ENCODE measurements around the gene HPCAL1. TPM values are rescaled to one million over a fixed set of nuclear protein-coding genes. Genes with fewer than 3 reads are reported as not detected.

The HPCAL1 gene
- total RNA-seq, 2 donors from 2014 or later = 22.5 to 203 TPM

DNA sequence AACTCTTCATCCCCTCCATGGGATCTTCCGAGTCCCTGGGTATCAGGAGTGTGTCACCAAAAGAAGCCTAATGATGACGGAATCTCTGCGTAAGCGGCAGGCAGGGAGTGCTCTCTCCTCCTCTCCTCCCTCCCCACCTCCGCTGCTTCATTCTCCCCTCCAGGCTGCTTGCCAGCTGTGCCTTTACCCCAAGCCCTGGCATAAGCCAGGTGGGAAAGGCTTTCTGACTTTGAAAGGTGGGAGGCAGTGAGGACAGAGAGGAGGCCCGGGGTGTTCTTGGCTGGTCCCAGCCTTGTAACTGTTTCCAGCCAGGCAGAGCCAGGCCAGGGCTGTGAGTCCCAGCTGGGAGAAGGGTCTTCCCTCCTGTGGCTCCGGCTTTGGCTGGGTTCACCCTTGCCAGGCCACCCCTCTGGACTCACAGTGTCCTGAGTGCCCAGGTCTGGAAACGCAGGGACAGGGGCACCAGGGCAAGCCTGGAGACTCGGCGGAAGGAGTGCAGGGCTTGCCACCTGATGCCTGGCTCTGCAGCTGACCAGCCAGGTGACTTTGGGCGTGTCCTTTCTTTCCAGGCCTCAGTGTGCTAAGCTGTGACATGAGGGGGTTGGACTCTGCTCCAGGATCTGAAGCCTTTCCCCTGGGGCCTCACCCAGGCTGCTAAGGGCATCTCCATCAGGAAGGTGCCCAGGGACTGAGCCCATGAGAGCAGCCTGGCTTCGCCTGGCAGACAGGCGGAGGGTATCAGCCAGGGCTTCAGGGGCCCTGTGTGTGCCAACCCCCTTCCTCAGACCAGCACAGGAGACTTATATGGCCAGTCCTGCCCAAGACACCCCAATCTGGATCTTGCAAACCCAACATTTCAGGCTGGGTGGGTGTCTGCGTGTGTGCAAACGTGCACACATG lies 32.7 kb upstream of the HPCAL1 start:
- H3K27me3 ChIP-seq (replicated peaks; ENCODE audit: insufficient read depth) = no peaks in the 10 kb centered on the region
- TF ChIP-seq POLR2A (IDR thresholded peaks at IDR 0.05) (no peak), POLR2AphosphoS5 (IDR thresholded peaks at IDR 0.05) (no peak)
- TF ChIP-seq, protein P1, sequence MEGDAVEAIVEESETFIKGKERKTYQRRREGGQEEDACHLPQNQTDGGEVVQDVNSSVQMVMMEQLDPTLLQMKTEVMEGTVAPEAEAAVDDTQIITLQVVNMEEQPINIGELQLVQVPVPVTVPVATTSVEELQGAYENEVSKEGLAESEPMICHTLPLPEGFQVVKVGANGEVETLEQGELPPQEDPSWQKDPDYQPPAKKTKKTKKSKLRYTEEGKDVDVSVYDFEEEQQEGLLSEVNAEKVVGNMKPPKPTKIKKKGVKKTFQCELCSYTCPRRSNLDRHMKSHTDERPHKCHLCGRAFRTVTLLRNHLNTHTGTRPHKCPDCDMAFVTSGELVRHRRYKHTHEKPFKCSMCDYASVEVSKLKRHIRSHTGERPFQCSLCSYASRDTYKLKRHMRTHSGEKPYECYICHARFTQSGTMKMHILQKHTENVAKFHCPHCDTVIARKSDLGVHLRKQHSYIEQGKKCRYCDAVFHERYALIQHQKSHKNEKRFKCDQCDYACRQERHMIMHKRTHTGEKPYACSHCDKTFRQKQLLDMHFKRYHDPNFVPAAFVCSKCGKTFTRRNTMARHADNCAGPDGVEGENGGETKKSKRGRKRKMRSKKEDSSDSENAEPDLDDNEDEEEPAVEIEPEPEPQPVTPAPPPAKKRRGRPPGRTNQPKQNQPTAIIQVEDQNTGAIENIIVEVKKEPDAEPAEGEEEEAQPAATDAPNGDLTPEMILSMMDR (IDR thresholded peaks at IDR 0.05) = no peak
- no peaks in the 10 kb centered on the region for H3K9me3 ChIP-seq
- no peak overlapping the region for H3K4me3 ChIP-seq
- no peaks in the 10 kb centered on the region for H3K36me3 ChIP-seq
- no peak overlapping the region for H3K27ac ChIP-seq
- no peaks in the 10 kb centered on the region for H3K4me1 ChIP-seq (replicated peaks)
- 92% methylated on average over 15 of the region's 15 CpGs for WGBS
- DNase-seq (ENCODE audit: low spot score) = no peak
- intact Hi-C loops (cut with DNase I) = no loop called here

DNA sequence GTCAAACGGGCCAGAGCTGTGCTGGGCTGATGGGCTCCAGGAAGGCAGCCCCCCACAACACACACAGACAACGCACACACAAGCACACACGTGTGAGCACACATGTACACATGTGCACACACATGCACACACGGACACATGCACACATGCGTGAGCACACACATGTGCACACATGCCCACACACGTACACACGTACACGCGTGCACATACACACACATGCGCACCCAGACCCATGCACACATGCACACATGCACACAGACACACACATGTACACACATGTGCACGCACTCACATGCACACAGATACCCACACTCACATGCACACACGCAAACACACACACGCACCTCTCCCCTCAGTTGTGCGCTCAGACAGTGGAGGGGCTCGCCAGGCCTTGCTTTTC lies 31.2 kb upstream of the HPCAL1 start:
- no peaks in the 10 kb centered on the region for H3K27me3 ChIP-seq (replicated peaks; ENCODE audit: insufficient read depth)
- intact Hi-C loops (cut with DNase I) = no loop called here
- H3K4me1 ChIP-seq (replicated peaks) = no peaks in the 10 kb centered on the region
- no peak overlapping the region for H3K4me3 ChIP-seq
- no peaks in the 10 kb centered on the region for H3K9me3 ChIP-seq
- no peak overlapping the region for H3K27ac ChIP-seq
- TF ChIP-seq POLR2AphosphoS5 (IDR thresholded peaks at IDR 0.05) (no peak), POLR2A (IDR thresholded peaks at IDR 0.05) (no peak)
- TF ChIP-seq, protein P1 (IDR thresholded peaks at IDR 0.05) = no peak
- 87% methylated on average over 15 of the region's 15 CpGs for WGBS
- no peak for DNase-seq (ENCODE audit: low spot score)
- no peaks in the 10 kb centered on the region for H3K36me3 ChIP-seq

DNA sequence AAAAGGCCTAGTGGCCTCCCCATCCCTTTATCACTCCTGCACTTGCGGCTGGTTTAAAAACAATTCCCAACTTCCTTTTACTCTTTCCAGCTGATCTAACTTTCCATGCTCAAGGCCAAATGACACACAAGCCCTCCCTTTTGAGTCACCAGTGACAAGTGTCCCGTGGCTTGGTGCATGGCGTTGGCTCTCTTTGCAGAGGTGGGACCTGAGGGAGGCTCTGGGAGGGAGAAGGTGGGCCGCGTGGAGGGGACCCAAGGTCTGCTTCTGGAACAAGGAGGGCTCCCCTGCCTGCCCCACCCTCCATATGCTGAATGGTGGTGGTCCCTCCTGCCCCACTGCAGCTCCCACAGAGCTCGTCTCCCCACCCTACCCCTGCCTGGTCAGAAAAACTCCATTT lies 30.8 kb upstream of the HPCAL1 start:
- intact Hi-C loops (cut with DNase I) = no loop called here

DNA sequence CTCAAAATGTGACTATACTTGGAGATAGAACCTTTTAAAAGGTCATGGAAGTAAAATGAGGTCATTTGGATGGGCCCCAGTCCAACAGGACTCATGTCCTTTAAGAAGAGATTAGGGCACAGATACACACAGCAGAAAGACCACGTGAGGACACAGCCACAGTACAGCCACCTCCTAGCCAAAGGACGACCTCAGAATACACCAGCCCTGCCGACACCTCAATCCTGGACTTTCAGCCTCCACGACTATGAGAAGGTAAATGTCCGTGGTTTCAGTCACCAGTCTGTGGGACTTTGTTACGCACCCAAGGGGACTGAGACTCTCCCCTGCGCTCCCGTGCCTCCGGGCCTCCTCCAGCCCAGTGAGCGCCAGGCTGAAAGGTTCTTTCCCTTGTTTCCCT lies 30.2 kb upstream of the HPCAL1 start:
- Histone ChIP-seq H3K36me3 (no peaks in the 10 kb centered on the region), H3K27ac (no peak overlapping the region), H3K27me3 (replicated peaks; ENCODE audit: insufficient read depth) (no peaks in the 10 kb centered on the region), H3K4me1 (replicated peaks) (no peaks in the 10 kb centered on the region), H3K9me3 (no peaks in the 10 kb centered on the region), H3K4me3 (no peak overlapping the region)
- intact Hi-C loops (cut with DNase I) = no loop called here
- WGBS = 94% methylated on average over 10 of the region's 10 CpGs
- no peak for DNase-seq (ENCODE audit: low spot score)
- TF ChIP-seq POLR2AphosphoS5 (IDR thresholded peaks at IDR 0.05) (no peak), POLR2A (IDR thresholded peaks at IDR 0.05) (no peak)
- TF ChIP-seq, protein P1 (IDR thresholded peaks at IDR 0.05) = no peak

More for the DNA sequence above, 30.8 kb upstream of the HPCAL1 start:
- Histone ChIP-seq H3K4me3 (no peak overlapping the region), H3K9me3 (no peaks in the 10 kb centered on the region), H3K27ac (no peak overlapping the region), H3K36me3 (no peaks in the 10 kb centered on the region), H3K27me3 (replicated peaks; ENCODE audit: insufficient read depth) (no peaks in the 10 kb centered on the region), H3K4me1 (replicated peaks) (no peaks in the 10 kb centered on the region)
- TF ChIP-seq, protein P1 (IDR thresholded peaks at IDR 0.05) = no peak
- TF ChIP-seq POLR2A (IDR thresholded peaks at IDR 0.05) (no peak), POLR2AphosphoS5 (IDR thresholded peaks at IDR 0.05) (no peak)
- WGBS = 96% methylated on average over 6 of the region's 6 CpGs
- DNase-seq (ENCODE audit: low spot score) = no peak

Data from prostate gland (tissue), 2 donors.